ENCODE results near the gene OSTM1.
"Not testable (repeated sequence)": the region's sequence is repeated elsewhere in the genome, so short reads cannot be mapped to it uniquely, and the experiment has no call there.

Gene OSTM1

DNA sequence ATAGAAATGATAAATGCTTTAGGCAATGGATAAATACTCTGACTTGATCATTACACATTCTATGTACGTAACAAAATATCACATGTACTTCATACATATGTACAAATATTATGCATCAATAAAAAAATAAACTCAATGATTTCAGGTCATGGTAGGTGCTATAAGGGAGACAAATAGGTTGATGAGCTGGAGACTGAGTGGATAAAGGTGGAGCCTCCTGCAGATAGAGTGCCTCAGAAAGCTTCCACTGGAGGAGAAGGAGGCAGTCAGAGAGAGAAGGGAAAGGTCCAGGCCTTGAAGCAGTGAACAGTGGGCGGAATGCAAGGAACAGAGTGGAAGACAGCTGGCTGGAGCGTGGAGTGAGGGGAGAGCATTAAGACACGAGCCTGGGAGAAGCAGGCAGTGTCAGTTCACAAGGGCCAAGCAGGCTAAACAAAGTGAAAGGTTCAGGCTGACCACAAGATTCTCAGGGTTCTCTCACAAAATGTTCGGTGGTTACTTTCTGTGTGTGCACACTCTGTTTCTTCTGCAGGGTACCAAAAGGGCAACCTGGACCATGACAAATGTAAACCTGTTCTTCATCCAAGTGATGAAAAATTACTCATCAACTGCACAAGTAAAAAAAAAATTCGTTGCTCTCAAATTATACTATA, 60.6 kb downstream of the OSTM1 start:
- DNase-seq, result no peak

DNA sequence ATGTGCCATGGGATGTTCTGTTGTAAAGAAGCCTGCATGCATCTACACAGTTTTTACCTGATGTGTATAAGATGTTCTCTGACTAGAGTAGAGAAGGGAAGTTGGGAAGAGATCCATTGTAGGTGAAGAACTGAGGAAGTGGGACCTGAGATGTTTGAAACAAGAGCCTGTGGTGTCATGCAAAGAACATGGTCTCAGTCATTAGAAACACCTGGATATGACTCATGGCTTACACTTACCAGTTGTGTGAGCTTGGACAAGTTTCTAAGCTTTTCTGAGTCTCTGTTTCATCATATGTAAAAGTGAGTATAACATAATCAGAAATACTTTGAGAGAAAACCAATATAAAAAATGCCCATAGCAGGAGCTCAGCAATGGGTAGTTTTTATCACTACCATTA, 64.6 kb downstream of the OSTM1 start:
- no peak for DNase-seq

DNA sequence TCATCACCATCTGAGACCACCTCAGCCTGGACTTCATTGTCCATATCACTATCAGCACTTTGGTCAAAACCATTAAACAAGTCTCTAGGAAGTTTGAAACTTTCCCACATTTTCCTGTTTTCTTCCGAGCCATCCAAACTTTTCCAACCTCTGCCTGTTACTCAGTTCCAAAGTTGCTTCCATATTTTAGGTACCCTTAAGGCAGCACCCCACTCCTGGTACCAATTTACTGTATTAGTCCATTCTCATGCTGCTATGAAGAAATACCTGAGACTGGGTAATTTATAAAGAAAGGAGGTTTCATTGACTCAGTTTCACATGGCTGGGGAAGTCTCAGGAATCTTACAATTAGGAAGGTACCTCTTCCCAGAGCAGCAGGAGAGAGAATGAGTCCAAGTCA, 65.3 kb downstream of the OSTM1 start:
- DNase-seq, result not testable (repeated sequence)

DNA sequence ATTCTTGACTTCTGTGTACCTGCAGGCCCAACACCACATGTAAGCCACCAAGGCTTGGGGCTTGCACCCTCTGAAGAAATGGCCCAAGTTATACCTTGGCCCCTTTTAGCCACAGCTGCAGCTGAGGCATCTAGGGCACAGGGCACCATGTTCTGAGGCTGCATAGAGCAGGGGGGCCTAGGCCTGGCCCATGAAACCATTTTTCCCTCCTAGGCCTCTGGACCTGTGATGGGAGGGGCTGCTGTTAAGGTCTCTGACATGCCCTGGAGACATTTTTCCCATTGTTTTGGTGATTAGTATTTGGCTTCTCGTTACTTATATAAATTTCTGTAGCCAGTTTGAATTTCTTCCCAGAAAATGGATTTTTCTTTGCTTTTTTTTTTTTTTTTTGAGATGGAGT, 66.2 kb downstream of the OSTM1 start:
- no peak for DNase-seq

DNA sequence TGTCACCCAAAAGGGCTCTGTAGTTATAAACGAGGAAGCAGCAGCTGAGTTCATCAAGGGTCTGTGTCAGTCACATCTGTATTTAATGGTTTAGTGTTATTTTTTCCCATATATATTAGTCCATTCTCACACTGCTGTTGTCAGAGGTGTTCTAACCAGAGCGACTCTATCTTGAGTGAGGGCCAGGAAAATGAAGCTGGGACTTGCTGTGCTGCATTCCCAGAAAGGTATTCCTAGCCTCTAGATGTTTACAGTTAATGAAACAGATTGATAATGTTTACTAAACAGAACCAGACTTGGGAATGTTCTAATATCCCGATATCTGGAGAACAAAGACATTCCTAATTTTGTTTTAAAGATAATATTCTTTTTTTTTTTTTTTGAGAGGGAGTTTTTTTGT, 68.6 kb downstream of the OSTM1 start:
- DNase-seq, result no peak

DNA sequence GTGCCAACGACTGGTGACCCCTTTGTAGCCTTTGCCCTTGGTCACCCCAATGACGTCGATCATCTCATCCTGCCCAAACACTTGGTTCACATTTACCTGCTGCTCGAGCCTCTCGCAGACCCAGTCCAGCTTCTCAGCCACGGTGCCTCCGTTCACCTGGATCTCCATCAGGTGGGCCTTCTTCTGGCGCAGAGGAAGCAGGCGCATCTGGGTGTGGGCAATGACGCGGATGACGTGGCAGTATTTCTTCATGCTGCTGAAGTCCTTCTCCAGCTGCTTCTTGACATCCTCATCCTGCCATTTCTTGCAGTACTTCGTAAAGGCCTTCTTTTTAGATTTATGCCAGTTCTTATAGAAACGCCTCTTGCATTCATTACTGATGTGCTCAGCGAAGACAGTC, 69.7 kb downstream of the OSTM1 start:
- DNase-seq, result no peak

DNA sequence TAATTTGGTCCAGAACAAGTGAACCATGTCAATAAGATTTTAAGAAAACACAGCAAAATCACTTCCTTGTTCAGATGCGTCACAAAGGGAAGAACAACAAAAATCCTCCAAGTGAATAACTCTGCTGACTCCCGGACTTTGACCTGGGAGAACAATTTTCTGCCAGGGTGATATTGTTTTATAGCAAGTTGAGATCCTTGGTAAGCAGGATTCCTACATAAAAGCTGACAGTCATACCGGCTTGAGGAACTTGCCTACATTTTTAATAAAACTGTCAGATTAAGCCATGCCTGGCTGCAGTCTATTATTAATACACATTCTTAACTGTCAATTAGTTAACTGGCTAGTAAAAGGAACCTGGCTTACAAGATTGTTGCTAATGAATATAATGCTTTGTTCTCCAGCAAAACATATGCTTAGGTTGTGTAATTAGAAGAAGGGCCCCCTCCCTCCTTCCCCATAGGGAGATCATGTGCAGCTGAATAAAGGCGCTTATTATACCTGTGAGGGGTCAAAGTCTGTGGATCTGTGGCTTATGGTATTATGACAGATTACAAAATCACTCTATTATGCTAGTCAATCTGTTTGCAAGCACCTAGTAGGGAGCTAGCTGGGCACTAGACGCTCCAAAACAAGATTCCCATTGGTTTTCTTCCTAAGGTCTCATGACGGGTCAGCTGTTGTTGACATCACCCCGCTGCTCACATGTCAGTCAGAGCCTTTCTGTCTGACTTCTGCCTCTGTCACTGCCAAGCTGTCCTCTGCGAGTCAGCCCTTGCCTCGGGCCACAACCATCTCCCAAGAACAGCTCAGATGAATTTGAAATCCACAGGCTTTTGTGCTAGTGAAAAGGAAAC, 71.9 kb downstream of the OSTM1 start:
- no peak for DNase-seq

DNA sequence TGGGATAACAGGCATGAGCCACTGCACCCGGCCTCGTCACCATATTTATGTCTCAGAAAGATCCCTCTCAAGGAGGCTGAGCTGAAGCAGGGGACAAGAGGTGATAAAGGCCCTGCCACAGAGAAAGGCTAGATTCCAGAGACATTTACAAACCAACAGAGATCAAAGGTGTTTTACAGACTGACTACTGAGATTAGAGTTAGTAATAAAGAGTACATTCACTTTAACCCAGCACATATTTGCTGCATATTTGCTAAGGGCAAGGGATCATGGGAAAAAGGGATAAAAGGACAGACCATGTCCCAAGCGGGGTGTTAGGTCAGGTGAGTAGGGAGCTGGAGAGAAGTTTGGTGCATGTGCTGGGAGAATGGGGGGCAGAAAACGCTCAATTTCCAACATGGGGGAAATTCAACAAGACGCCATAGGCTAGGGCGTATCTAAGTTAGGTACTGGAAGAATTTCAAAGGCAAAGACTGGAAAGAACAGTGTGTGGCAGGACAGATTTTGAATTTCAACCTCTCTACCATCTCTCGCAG, 72.8 kb downstream of the OSTM1 start:
- no peak for DNase-seq

DNA sequence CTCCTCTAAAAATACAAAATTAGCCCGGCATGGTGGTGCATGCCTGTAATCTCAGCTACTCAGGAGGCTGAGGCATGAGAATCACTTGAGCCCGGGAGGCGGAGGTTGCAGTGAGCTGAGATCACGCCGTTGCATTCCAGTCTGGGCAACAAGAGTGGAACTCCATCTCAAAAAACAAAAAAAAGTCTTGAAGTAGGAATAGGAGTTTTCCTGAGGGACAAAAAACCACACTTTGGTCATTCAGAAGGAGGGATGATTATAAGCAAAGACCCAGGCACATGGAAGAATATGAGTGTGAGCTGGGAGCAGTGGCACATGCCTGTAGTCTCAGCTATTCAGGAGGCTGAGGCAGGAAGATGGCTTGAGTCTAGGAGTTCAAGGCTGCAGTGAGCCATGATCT, 74.3 kb downstream of the OSTM1 start:
- DNase-seq, result not testable (repeated sequence)

DNA sequence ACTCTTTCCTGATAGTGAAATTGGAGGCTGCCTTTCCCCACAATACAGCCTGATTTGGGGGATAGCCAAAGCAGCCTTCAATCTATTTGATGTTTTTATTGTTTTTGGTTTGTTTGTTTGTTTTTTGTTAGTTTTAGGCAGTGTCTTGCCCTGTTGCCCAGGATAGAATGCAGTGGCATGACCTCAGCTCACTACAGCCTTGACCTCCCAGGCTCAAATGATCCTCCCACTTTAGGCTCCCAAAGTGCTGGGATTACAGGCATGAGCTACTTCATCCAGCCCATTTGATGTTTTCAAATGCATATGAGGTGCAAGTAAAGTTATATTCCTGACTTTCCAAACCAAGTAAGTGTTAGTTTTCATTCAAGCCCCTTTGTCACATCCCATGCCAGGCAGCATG, 75.2 kb downstream of the OSTM1 start:
- no peak for DNase-seq

DNA sequence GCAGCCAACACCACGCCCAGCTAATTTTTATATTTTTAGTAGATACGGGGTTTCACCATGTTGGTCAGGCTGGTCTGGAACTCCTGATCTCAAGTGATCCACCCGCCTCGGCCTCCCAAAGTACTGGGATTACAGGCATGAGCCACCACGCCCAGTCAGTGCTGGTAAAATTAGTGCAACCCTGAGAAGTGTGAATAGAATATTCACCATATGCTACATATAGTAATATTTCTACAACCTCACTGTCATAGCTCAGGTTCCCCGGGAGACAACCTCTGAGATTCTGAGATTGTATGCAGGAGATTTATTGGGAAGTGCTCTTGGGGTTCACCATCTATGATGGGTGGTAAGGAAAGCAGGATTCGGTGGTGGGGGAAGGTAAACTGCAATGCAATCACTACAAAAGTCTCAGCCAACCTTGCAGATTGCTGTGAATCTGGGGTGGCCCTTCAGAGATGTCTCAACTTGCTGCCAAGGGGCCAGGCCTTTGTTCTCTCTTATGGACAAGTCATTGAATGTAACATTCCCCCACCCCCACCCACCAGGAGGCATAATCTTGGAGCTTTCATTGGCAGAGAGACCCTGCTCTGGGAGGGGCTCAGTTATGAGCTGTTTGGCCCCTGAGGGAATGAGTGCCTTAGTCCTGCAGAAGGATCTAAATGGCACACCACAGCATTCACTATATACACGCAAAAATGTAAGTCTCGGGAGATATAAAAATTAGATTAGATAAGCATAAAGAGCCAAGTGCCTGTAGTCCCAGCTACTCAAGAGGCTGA, 82.6 kb downstream of the OSTM1 start:
- DNase-seq, result no peak

All from cortex of kidney (tissue), 1 donor.